GDM1 (cell line): ENCODE results near the gene ACTL6B.

Experiments used
- DNase-seq: peaks from one replicate; lab custom pipeline; 2025; lab: John Stamatoyannopoulos, UW

Gene ACTL6B

GRCh38 chr7:100599911-100600729 is 56.1 kb downstream of the ACTL6B start:
- no peak for DNase-seq

- DNase-seq, result peak; percentile 53
These were observed 57.8 kb downstream of the ACTL6B start for GRCh38 chr7:100598425-100598824.

DNA sequence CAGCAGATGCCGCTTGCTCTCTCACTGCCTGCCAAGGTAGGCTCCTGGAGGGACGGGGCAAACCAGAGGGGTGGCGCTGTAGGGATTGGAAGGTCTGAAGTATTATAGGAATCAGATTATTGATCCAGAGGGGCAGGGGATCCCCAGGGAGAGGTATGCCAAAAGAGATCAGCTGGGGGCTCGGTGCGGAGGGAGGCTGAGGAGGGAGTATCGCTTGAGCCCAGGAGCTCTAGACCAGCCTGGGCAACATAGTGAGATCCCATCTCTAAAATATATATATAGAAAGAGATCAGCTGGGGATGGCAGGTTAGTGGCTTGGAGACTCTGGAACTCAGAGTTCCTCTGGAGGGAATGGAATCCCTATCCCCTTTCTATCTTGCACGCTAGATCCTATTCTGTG is 61.1 kb downstream of the ACTL6B start:
- no peak for DNase-seq
